Naive thymus-derived CD4-positive, alpha-beta T cell (primary cell): ENCODE results near the gene TMED5. TPM values are rescaled to one million over a fixed set of nuclear protein-coding genes. Genes with fewer than 3 reads are reported as not detected.
"Not testable (repeated sequence)": the region's sequence is repeated elsewhere in the genome, so short reads cannot be mapped to it uniquely, and the experiment has no call there.

Source experiments
- ATAC-seq: fragments of 150-1000 bp; cut with Tn5 transposase; 2 replicates; pipeline ENCODE4 v1.10.0; 2021; ENCODE audit warnings: mild to moderate bottlenecking, moderate library complexity
- CTCF ChIA-PET: fragments of 350-600 bp; sonication (Branson Sonifier 250); formaldehyde crosslinking; loops from one replicate; lab custom pipeline; 2021; ENCODE audit warnings: antibody characterized with exemption; lab: Charles Lee
- POLR2A ChIA-PET: fragments of 350-600 bp; sonication (Branson Sonifier 250); formaldehyde crosslinking; loops from one replicate; lab custom pipeline; 2021; ENCODE audit warnings: antibody characterized with exemption, inconsistent platforms; lab: Charles Lee
- DNase-seq, 9 donors: peaks; one replicate each; pipeline versions ENCODE4 v3.0.0 to v3.0.0-alpha.2; 2020 to 2022; ENCODE audit warnings: mixed read lengths in 1 of 9
- H3K27ac ChIP-seq: one replicate; pipeline ENCODE4 v1.7.0; 2013; ENCODE audit warnings: mild to moderate bottlenecking, low read depth, low read length, moderate library complexity
- H3K27me3 ChIP-seq, 2 donors: one replicate each; pipeline ENCODE4 v1.7.0; 2013; ENCODE audit warnings: low read length in 2 of 2, mild to moderate bottlenecking in 2 of 2, moderate library complexity in 2 of 2; ENCODE audit not compliant: control insufficient read depth in 2 of 2, insufficient read depth in 2 of 2
- H3K36me3 ChIP-seq, 3 experiments: 1 replicate in 2 of 3; 2 replicates in 1 of 3; pipeline ENCODE4 v1.7.0; 2013; ENCODE audit warnings: low read length in 3 of 3, mild to moderate bottlenecking in 3 of 3, moderate library complexity in 1 of 3; ENCODE audit not compliant: insufficient read depth in 3 of 3, control insufficient read depth in 2 of 3
- H3K4me1 ChIP-seq, 2 donors: one replicate each; pipeline ENCODE4 v1.7.0; 2013; ENCODE audit warnings: low read length in 2 of 2, mild to moderate bottlenecking in 2 of 2, moderate library complexity in 1 of 2; ENCODE audit not compliant: control insufficient read depth in 2 of 2, insufficient read depth in 2 of 2
- H3K4me3 ChIP-seq: 2 replicates; pipeline ENCODE4 v1.7.0; 2013; ENCODE audit warnings: mild to moderate bottlenecking, low read length
- H3K9me3 ChIP-seq, 3 experiments: 1 replicate in 2 of 3; 2 replicates in 1 of 3; pipeline ENCODE4 v1.7.0; 2013; ENCODE audit warnings: low read length in 3 of 3; ENCODE audit not compliant: control insufficient read depth in 2 of 3
- H3K27ac Mint-ChIP-seq, 9 donors: one replicate each; pipeline ENCODE4 v1.8.0; 2020 to 2022; ENCODE audit warnings: mixed read lengths in 9 of 9, mild to moderate bottlenecking in 8 of 9, moderate library complexity in 5 of 9, inconsistent platforms in 2 of 9
- H3K27me3 Mint-ChIP-seq, 5 donors: one replicate each; pipeline ENCODE4 v1.8.0; 2021 to 2022; ENCODE audit warnings: mixed read lengths in 5 of 5, mild to moderate bottlenecking in 1 of 5
- H3K36me3 Mint-ChIP-seq, 5 donors: one replicate each; pipeline ENCODE4 v1.8.0; 2020 to 2022; ENCODE audit warnings: mixed read lengths in 5 of 5, mild to moderate bottlenecking in 3 of 5, inconsistent platforms in 1 of 5
- H3K4me1 Mint-ChIP-seq, 7 donors: one replicate each; pipeline ENCODE4 v1.8.0; 2020 to 2022; ENCODE audit warnings: mixed read lengths in 7 of 7, mild to moderate bottlenecking in 3 of 7, inconsistent platforms in 1 of 7
- H3K4me3 Mint-ChIP-seq, 10 donors: one replicate each; pipeline ENCODE4 v1.8.0; 2020 to 2022; ENCODE audit warnings: mild to moderate bottlenecking in 10 of 10, mixed read lengths in 10 of 10, moderate library complexity in 6 of 10, inconsistent platforms in 2 of 10
- H3K9me3 Mint-ChIP-seq, 11 donors: one replicate each; pipeline ENCODE4 v1.8.0; 2020 to 2022; ENCODE audit warnings: mixed read lengths in 11 of 11, mild to moderate bottlenecking in 4 of 11, inconsistent platforms in 1 of 11, moderate library complexity in 1 of 11
- intact Hi-C, 2 donors: fragments of 100-400 bp; cut with micrococcal nuclease; formaldehyde crosslinking; loops; one replicate each; pipeline ENCODE4 v1.15.1; 2023
- polyA plus RNA-seq, 2 donors: library from polyadenylated mRNA; unstranded; fragments of 300-500 nt; fragmentation: Illumina TruSeq; gene quantifications; one replicate each; pipeline ENCODE4 v1.2.3, GENCODE V29; 2021
- total RNA-seq, 6 experiments: library from RNA in 5 of 6; stranded (reverse) in 5 of 6; gene quantifications; 1 replicate in 5 of 6; 2 replicates in 1 of 6; pipeline ENCODE4 v1.2.3 and lab custom pipeline; 2021 to 2026

TMED5 gene
- total and polyA plus RNA-seq, 7 experiments from 2014 or later, result 17.6 to 60.0 (median 40.8) TPM

DNA sequence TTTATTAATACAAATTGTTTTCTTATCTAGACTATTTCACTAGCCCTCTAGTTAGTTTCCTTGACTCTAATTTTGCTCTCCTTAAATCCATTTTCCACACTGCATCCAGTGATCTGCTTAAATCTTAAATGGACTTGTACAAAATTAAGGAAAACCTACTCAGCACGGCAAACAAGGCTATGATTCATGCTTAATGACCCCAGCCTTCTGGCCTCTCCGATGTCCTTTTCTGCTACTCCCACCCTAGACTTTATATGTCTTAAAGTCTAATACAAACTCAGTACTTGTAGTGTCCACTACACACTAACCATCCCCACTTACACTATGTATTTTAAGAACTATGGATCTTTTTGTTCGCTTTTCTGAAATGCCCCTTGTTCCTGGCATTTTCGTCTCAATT lies 2.2 kb downstream of the TMED5 start:
- POLR2A ChIA-PET, result interaction anchor here (1.0 to 1.4 kb wide), 2 partner anchors 13 to 98 kb away, joined by 4 read pairs; no protein-coding TSS in a partner anchor

DNA sequence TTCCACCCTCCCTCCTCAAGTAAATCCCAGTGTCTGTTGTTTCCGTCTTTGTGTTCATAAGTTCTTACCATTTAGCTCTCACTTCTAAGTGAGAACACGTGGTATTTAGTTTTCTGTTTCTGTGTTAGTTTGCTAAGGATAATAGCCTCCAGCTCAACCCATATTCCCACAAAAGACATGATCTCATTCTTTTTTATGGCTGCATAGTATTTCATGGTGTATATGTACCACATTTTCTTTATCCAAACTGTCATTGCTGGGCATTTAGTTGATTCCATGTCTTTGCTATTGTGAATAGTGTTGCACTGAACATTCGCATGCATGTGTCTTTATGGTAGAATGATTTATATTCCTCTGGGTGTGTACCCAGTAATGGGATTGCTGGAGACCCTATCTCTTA lies 5.6 kb downstream of the TMED5 start:
- H3K4me1 ChIP-seq, result peaks cover 28 to 54% of the 10 kb centered on the region in 2 donors
- H3K4me3 Mint-ChIP-seq, result peak overlapping the region in 7 of 10 donors; percentile 6 to 61 (median 21)
- intact Hi-C loops, result loop anchor here (5.0 kb wide), 2 partner anchors 32 to 687 kb away; partner anchors contain the start of gene GFI1 (in 1 of the 2)

More for the DNA sequence above, 2.2 kb downstream of the TMED5 start:
- peaks cover 0 to 13% (median 3%) of the 10 kb centered on the region in 3 experiments for H3K36me3 ChIP-seq
- Mint-ChIP-seq H3K27ac (peak overlapping the region in 3 of 9 donors; percentile 39 to 94 (median 48)), H3K27me3 (no peaks in the 10 kb centered on the region), H3K4me1 (peaks cover 30 to 72% (median 59%) of the 10 kb centered on the region in 7 donors), H3K36me3 (peaks cover 0 to 23% (median 6%) of the 10 kb centered on the region in 5 donors), H3K9me3 (peaks cover 0 to 2% (median 0%) of the 10 kb centered on the region in 11 donors), H3K4me3 (peak overlapping the region; percentile 91 to 98 (median 94))
- H3K27ac ChIP-seq, result peak overlapping the region; percentile 91
- no peaks in the 10 kb centered on the region for H3K9me3 ChIP-seq
- intact Hi-C loops, result loop anchor here (2.0 to 5.0 kb wide), 3 partner anchors 23 to 691 kb away; partner anchors contain the start of gene GFI1 (in 1 of the 2)
- H3K27me3 ChIP-seq, result no peaks in the 10 kb centered on the region
- DNase-seq (no peak), ATAC-seq (no peak)
- peak overlapping the region; percentile 95 for H3K4me3 ChIP-seq
- CTCF ChIA-PET, result interaction anchor here (0.7 kb wide), 1 partner anchor 116 kb away, joined by 3 read pairs; no protein-coding TSS in a partner anchor
- peaks cover 27 to 39% of the 10 kb centered on the region in 2 donors for H3K4me1 ChIP-seq

DNA sequence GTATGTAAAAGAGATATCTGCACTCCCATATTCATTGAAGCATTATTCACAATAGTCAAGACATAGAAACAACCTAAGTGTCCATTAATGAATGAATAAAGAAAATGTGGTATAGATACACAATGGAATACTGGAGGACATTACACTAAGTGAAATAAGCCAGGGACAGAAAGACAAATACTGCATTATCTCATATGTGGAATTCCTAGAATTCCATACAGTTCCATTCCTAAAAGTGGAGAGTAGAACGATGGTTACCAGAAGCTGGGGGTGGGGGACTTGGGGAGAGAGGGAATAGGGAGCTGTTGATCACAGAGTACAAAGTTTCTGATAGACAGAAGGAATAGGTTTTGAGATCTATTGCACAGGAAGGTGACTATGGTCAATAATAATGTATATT lies 7.4 kb downstream of the TMED5 start:
- no peak for ATAC-seq
- H3K4me3 Mint-ChIP-seq, result peak overlapping the region; percentile 1 to 95 (median 66)

More for the DNA sequence above, 5.6 kb downstream of the TMED5 start:
- POLR2A ChIA-PET, DNase-seq, H3K9me3 ChIP-seq, H3K27ac ChIP-seq, ATAC-seq, H3K27me3 ChIP-seq, H3K4me3 ChIP-seq, H3K36me3 ChIP-seq, CTCF ChIA-PET, H3K27me3 Mint-ChIP-seq, H3K9me3 Mint-ChIP-seq, H3K27ac Mint-ChIP-seq: not testable (repeated sequence)
- Mint-ChIP-seq H3K36me3 (peaks cover 0 to 33% (median 10%) of the 10 kb centered on the region in 5 donors), H3K4me1 (peaks cover 49 to 80% (median 68%) of the 10 kb centered on the region in 7 donors)

DNA sequence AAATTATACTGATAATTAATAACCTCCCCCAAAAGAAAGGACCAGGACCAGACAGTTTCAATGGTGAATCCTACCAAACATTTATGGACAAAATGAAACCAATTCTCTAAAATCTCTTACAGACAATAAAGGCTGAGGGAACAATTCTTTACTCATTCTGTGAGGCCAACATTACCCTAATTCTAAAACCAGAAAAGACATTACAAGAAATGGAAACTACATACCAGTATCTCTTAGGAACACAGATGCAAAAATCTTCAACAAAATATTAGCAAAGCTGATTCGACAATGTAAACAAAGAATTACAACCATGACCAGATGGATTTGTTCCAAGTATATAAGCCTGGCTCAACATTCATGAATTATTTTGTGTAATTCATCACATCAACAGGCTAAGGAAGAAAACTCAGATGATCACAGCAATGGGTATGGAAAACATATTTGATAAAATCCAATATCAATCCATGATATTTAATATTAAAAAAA lies 8.6 kb downstream of the TMED5 start:
- Histone ChIP-seq H3K4me1 (peaks cover 17 to 39% of the 10 kb centered on the region in 2 donors), H3K9me3 (no peaks in the 10 kb centered on the region), H3K36me3 (peaks cover 0 to 6% (median 3%) of the 10 kb centered on the region in 3 experiments), H3K4me3 (peak overlapping the region; percentile 0), H3K27ac (no peak overlapping the region), H3K27me3 (no peaks in the 10 kb centered on the region)
- CTCF ChIA-PET, result no interaction called here
- peaks cover 54 to 80% (median 68%) of the 10 kb centered on the region in 7 donors for H3K4me1 Mint-ChIP-seq
- intact Hi-C loops, result loop anchor here (1.0 to 2.0 kb wide), 2 partner anchors 8 to 19 kb away; no protein-coding TSS in a partner anchor
- no peak for ATAC-seq
- H3K27me3 Mint-ChIP-seq, result no peaks in the 10 kb centered on the region
- peak overlapping the region; percentile 59 to 95 (median 86) for H3K4me3 Mint-ChIP-seq
- peak overlapping the region in 8 of 9 donors; percentile 0 to 85 (median 54) for H3K27ac Mint-ChIP-seq
- H3K9me3 Mint-ChIP-seq, result peaks cover 0 to 16% (median 8%) of the 10 kb centered on the region in 11 donors
- no peak for DNase-seq
- H3K36me3 Mint-ChIP-seq, result peaks cover 3 to 51% (median 38%) of the 10 kb centered on the region in 5 donors
- POLR2A ChIA-PET, result no interaction called here

More for the DNA sequence above, 7.4 kb downstream of the TMED5 start:
- ChIA-PET POLR2A (no interaction called here), CTCF (interaction anchor here (0.8 to 1.0 kb wide), 2 partner anchors 156 to 340 kb away, joined by 3 read pairs; no protein-coding TSS in a partner anchor)
- H3K36me3 Mint-ChIP-seq, result peaks cover under 1 to 39% (median 26%) of the 10 kb centered on the region in 5 donors
- H3K27me3 ChIP-seq, result no peaks in the 10 kb centered on the region
- no peak overlapping the region for H3K4me3 ChIP-seq
- H3K27ac Mint-ChIP-seq, result peak overlapping the region in 2 of 9 donors; percentile 46 to 86
- peaks cover 54 to 83% (median 72%) of the 10 kb centered on the region in 7 donors for H3K4me1 Mint-ChIP-seq
- peaks cover 0 to 12% (median 6%) of the 10 kb centered on the region in 11 donors for H3K9me3 Mint-ChIP-seq
- no peaks in the 10 kb centered on the region for H3K9me3 ChIP-seq
- peaks cover 19 to 46% of the 10 kb centered on the region in 2 donors for H3K4me1 ChIP-seq
- intact Hi-C loops, result no loop called here
- no peak overlapping the region for H3K27ac ChIP-seq
- peaks cover 0 to 6% (median 3%) of the 10 kb centered on the region in 3 experiments for H3K36me3 ChIP-seq
- H3K27me3 Mint-ChIP-seq, result no peaks in the 10 kb centered on the region
- DNase-seq, result no peak

DNA sequence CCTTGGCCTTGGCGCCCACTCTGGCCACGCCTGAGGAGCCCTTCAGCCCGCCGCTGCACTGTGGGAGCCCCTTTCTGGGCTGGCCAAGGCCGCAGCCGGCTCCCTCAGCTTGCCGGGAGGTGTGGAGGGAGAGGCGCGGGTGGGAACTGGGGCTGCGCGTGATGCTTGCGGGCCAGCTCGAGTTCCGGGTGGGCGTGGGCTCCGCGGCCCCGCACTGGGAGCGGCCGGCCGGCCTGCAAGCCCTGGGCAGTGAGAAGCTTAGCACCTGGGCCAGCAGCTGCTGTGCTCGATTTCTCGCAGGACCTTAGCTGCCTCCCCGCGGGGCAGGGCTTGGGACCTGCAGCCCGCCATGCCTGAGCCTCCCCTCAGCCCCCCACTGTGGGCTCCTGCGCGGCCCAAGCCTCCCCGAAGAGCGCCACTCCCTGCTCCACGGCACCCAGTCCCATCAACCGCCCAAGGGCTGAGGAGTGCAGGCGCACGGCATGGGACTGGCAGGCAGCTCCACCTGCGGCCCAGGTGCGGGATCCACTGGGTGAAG lies 10.0 kb downstream of the TMED5 start:
- H3K27ac Mint-ChIP-seq, H3K27ac ChIP-seq, DNase-seq, H3K4me3 ChIP-seq, H3K27me3 ChIP-seq, ATAC-seq, H3K36me3 ChIP-seq, H3K27me3 Mint-ChIP-seq, H3K9me3 ChIP-seq, CTCF ChIA-PET: not testable (repeated sequence)
- peaks cover 9 to 52% (median 41%) of the 10 kb centered on the region in 5 donors for H3K36me3 Mint-ChIP-seq
- POLR2A ChIA-PET, result interaction anchor here (0.6 kb wide), 1 partner anchor 302 kb away, joined by 3 read pairs; no protein-coding TSS in a partner anchor
- H3K4me3 Mint-ChIP-seq, result peak overlapping the region in 2 of 10 donors; percentile 39 to 87
- peaks cover 11 to 28% of the 10 kb centered on the region in 2 donors for H3K4me1 ChIP-seq
- H3K4me1 Mint-ChIP-seq, result peaks cover 46 to 78% (median 69%) of the 10 kb centered on the region in 7 donors
- H3K9me3 Mint-ChIP-seq, result peaks cover 0 to 17% (median 12%) of the 10 kb centered on the region in 11 donors
- intact Hi-C loops, result loop anchor here in 1 of 2 donors (2.0 kb wide), 1 partner anchor 17 kb away; no protein-coding TSS in a partner anchor

DNA sequence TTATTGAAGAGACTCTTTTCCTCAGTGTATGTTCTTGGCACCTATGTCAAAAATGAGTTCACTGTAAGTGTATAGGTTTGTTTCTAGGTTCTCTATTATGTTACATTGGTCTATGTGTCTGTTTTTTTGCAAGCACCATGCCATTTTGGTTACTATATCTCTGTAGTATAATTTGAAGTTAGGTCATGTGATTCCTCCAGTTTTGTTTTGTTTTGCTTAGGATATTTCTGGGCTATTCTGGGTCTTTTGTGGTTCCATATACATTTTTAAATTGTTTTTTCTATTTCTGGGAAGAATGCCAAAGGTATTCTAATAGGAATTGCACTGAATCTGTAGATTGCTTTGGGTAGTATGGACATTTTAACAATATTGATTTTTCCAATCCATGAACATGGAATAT lies 13.2 kb downstream of the TMED5 start:
- H3K4me1 Mint-ChIP-seq, result peaks cover 38 to 67% (median 65%) of the 10 kb centered on the region in 7 donors
- no peaks in the 10 kb centered on the region for H3K27me3 Mint-ChIP-seq
- H3K27ac Mint-ChIP-seq, result peak overlapping the region in 1 of 9 donors; percentile 38
- H3K9me3 Mint-ChIP-seq, result peaks cover 0 to 17% (median 10%) of the 10 kb centered on the region in 11 donors
- CTCF ChIA-PET, result no interaction called here
- ATAC-seq, result no peak
- H3K4me3 ChIP-seq, result no peak overlapping the region
- H3K4me1 ChIP-seq, result peaks cover 0 to 9% of the 10 kb centered on the region in 2 donors
- no peak for DNase-seq
- H3K36me3 Mint-ChIP-seq, result peaks cover 9 to 44% (median 36%) of the 10 kb centered on the region in 5 donors
- no peaks in the 10 kb centered on the region for H3K36me3 ChIP-seq
- H3K27ac ChIP-seq, result no peak overlapping the region
- intact Hi-C loops, result no loop called here
- H3K27me3 ChIP-seq, result no peaks in the 10 kb centered on the region
- H3K4me3 Mint-ChIP-seq, result no peak overlapping the region
- no peaks in the 10 kb centered on the region for H3K9me3 ChIP-seq
- POLR2A ChIA-PET, result no interaction called here
